Liver (tissue), 2 donors: ENCODE results near the gene TBL1X.

Source experiments
- FOXA1 ChIP-seq: IDR thresholded peaks from 2 replicates; pipeline ENCODE4 v1.6.1; 2016; ENCODE audit warnings: antibody characterized with exemption
- TF ChIP-seq, protein P1 (sequence below): fragments of 150-350 bp; IDR thresholded peaks from 2 replicates; pipeline ENCODE4 v1.5.1; 2017; ENCODE audit warnings: improper control_type of control experiment, low read depth, low read length; ENCODE audit not compliant: missing input control
- TF ChIP-seq, protein P2 (sequence below): IDR thresholded peaks from 2 replicates; pipeline ENCODE4 v1.6.1; 2016; ENCODE audit warnings: antibody characterized with exemption
- donor health status: healthy.

DNA sequence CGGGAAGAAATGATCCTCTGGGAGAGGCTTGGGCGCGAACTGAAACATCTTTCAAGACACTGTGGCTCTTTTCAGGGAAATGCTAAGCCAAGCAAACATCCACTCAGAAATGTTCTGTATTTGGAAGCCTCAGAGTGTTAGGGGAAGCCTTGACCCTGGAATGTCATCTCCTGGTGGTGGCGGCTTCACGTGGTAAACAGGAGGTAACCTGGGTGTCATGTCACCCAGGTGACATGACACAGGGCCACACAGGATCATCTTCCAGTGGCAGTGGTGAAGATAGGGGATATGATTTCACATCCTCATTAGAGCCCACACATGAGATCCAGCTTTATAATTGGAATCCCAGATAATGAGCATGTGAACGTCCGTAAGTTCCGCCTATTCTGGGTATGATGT, 140.0 kb downstream of the TBL1X start:
- TF ChIP-seq, protein P1, sequence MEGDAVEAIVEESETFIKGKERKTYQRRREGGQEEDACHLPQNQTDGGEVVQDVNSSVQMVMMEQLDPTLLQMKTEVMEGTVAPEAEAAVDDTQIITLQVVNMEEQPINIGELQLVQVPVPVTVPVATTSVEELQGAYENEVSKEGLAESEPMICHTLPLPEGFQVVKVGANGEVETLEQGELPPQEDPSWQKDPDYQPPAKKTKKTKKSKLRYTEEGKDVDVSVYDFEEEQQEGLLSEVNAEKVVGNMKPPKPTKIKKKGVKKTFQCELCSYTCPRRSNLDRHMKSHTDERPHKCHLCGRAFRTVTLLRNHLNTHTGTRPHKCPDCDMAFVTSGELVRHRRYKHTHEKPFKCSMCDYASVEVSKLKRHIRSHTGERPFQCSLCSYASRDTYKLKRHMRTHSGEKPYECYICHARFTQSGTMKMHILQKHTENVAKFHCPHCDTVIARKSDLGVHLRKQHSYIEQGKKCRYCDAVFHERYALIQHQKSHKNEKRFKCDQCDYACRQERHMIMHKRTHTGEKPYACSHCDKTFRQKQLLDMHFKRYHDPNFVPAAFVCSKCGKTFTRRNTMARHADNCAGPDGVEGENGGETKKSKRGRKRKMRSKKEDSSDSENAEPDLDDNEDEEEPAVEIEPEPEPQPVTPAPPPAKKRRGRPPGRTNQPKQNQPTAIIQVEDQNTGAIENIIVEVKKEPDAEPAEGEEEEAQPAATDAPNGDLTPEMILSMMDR = no peak
- TF ChIP-seq, protein P2, sequence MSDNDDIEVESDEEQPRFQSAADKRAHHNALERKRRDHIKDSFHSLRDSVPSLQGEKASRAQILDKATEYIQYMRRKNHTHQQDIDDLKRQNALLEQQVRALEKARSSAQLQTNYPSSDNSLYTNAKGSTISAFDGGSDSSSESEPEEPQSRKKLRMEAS = no peak
- TF ChIP-seq FOXA1 = no peak
